CD4-positive, alpha-beta memory T cell (primary cell): ENCODE data around the gene LZTS3. TPM values are rescaled to one million over a fixed set of nuclear protein-coding genes. Genes with fewer than 3 reads are reported as not detected.
"Not testable (repeated sequence)": the region's sequence is repeated elsewhere in the genome, so short reads cannot be mapped to it uniquely, and the experiment has no call there.

ENCODE experiments used
- CTCF ChIA-PET: fragments of 350-600 bp; sonication (Branson Sonifier 250); formaldehyde crosslinking; loops from one replicate; lab custom pipeline; 2021; ENCODE audit warnings: inconsistent platforms; ENCODE audit not compliant: partially characterized antibody; lab: Charles Lee
- POLR2A ChIA-PET: fragments of 350-600 bp; sonication (Branson Sonifier 250); formaldehyde crosslinking; loops from one replicate; lab custom pipeline; 2021; ENCODE audit not compliant: partially characterized antibody; lab: Charles Lee
- DNase-seq, 5 donors: peaks; one replicate each; pipeline versions ENCODE4 v3.0.0 to v3.0.0-alpha.2; 2020 to 2022; ENCODE audit warnings: mixed read lengths in 1 of 5
- H3K27ac ChIP-seq: one replicate; pipeline ENCODE4 v1.7.0; 2013; ENCODE audit warnings: low read depth, low read length
- H3K27me3 ChIP-seq: 2 replicates; pipeline ENCODE4 v1.7.0; 2013; ENCODE audit warnings: mild to moderate bottlenecking, low read length, moderate library complexity; ENCODE audit not compliant: insufficient read depth
- H3K36me3 ChIP-seq: 2 replicates; pipeline ENCODE4 v1.7.0; 2013; ENCODE audit warnings: mild to moderate bottlenecking, low read length, moderate library complexity; ENCODE audit not compliant: insufficient read depth
- H3K4me1 ChIP-seq: 2 replicates; pipeline ENCODE4 v1.7.0; 2013; ENCODE audit warnings: mild to moderate bottlenecking, low read length, moderate library complexity; ENCODE audit not compliant: insufficient read depth
- H3K4me3 ChIP-seq, 2 donors: one replicate each; pipeline ENCODE4 v1.7.0; 2013; ENCODE audit warnings: low read length in 2 of 2, mild to moderate bottlenecking in 1 of 2
- H3K9me3 ChIP-seq, 2 donors: one replicate each; pipeline ENCODE4 v1.7.0; 2013; ENCODE audit warnings: low read length in 2 of 2, control low read depth in 1 of 2; ENCODE audit not compliant: control insufficient read depth in 1 of 2
- H3K27ac Mint-ChIP-seq, 7 donors: one replicate each; pipeline ENCODE4 v1.8.0; 2020 to 2021; ENCODE audit warnings: mixed read lengths in 7 of 7, mild to moderate bottlenecking in 6 of 7, inconsistent platforms in 3 of 7, moderate library complexity in 3 of 7
- H3K27me3 Mint-ChIP-seq, 2 donors: one replicate each; pipeline ENCODE4 v1.8.0; 2020 to 2021; ENCODE audit warnings: mixed read lengths in 2 of 2
- H3K36me3 Mint-ChIP-seq, 2 donors: one replicate each; pipeline ENCODE4 v1.8.0; 2020 to 2021; ENCODE audit warnings: mixed read lengths in 2 of 2, inconsistent platforms in 1 of 2, mild to moderate bottlenecking in 1 of 2
- H3K4me1 Mint-ChIP-seq, 4 donors: one replicate each; pipeline ENCODE4 v1.8.0; 2020 to 2021; ENCODE audit warnings: mixed read lengths in 4 of 4, mild to moderate bottlenecking in 1 of 4
- H3K4me3 Mint-ChIP-seq, 8 donors: one replicate each; pipeline ENCODE4 v1.8.0; 2020 to 2021; ENCODE audit warnings: mixed read lengths in 8 of 8, mild to moderate bottlenecking in 7 of 8, moderate library complexity in 6 of 8, inconsistent platforms in 3 of 8
- H3K9me3 Mint-ChIP-seq, 8 donors: one replicate each; pipeline ENCODE4 v1.8.0; 2020 to 2021; ENCODE audit warnings: mixed read lengths in 8 of 8, mild to moderate bottlenecking in 5 of 8, inconsistent platforms in 3 of 8, moderate library complexity in 1 of 8
- intact Hi-C: fragments of 100-400 bp; cut with micrococcal nuclease; formaldehyde crosslinking; loops from one replicate; pipeline ENCODE4 v1.15.1; 2023
- polyA plus RNA-seq, 2 donors: library from polyadenylated mRNA; unstranded; fragments of 300-500 nt; fragmentation: Illumina TruSeq; gene quantifications; one replicate each; pipeline ENCODE4 v1.2.3, GENCODE V29; 2021
- total RNA-seq, 2 experiments: library from RNA; stranded (reverse); gene quantifications; one replicate each; pipeline ENCODE4 v1.2.3, GENCODE V29; 2021

Gene LZTS3
- total RNA-seq (1 to 10 TPM; 7.0 to 7.9 TPM), polyA plus RNA-seq (under 1 TPM; 0.78 to 0.86 TPM)

- intact Hi-C loops, result loop anchor here (1.0 to 5.0 kb wide), 4 partner anchors 14 to 66 kb away; partner anchors contain the start of genes DDRGK1, FASTKD5, SLC4A11 and UBOX5
Observed at GRCh38 chr20:3172933-3173609, at the start of gene LZTS3. Gene LZTS3 (minus strand): TSS chr20:3173549. CDS start chr20:3167163, 6,386 bp downstream.

GRCh38 chr20:3221398-3222226, 48.3 kb upstream of the LZTS3 start:
- Histone ChIP-seq H3K27ac (no peak overlapping the region), H3K4me1 (peaks cover 13% of the 10 kb centered on the region), H3K27me3 (no peaks in the 10 kb centered on the region), H3K4me3 (no peak overlapping the region), H3K36me3 (peaks cover 17% of the 10 kb centered on the region), H3K9me3 (no peaks in the 10 kb centered on the region)
- Mint-ChIP-seq H3K27ac (peak overlapping the region in 1 of 7 donors; percentile 16), H3K36me3 (peaks cover 8 to 11% of the 10 kb centered on the region in 2 donors), H3K27me3 (no peaks in the 10 kb centered on the region), H3K4me3 (no peak overlapping the region), H3K9me3 (no peaks in the 10 kb centered on the region), H3K4me1 (peaks cover 0 to 18% (median 5%) of the 10 kb centered on the region in 4 donors)
- ChIA-PET CTCF (interaction anchor here (0.7 kb wide), 1 partner anchor 55 kb away, joined by 3 read pairs; no protein-coding TSS in a partner anchor), POLR2A (no interaction called here)
- intact Hi-C loops, result no loop called here
- no peak for DNase-seq

More at GRCh38 chr20:3172933-3173609, at the start of gene LZTS3:
- ChIA-PET POLR2A (interaction anchor here (0.9 to 1.7 kb wide), 4 partner anchors 10 to 16 kb away, joined by 3 to 8 read pairs (median 4); no protein-coding TSS in a partner anchor), CTCF (no interaction called here)
- Mint-ChIP-seq H3K36me3 (peaks cover 0 to 1% of the 10 kb centered on the region in 2 donors), H3K4me3 (peak within 1 kb of the TSS; percentile 82 to 88 (median 85)), H3K4me1 (peaks cover 4 to 30% (median 11%) of the 10 kb centered on the region in 4 donors), H3K27me3 (peaks cover 10 to 18% of the 10 kb centered on the region in 2 donors), H3K27ac (peak within 1 kb of the TSS; percentile 80 to 92 (median 88)), H3K9me3 (no peaks in the 10 kb centered on the region)
- Histone ChIP-seq H3K9me3 (no peaks in the 10 kb centered on the region), H3K36me3 (no peaks in the 10 kb centered on the region), H3K4me3 (peak within 1 kb of the TSS; percentile 76 to 89), H3K27ac (peak within 1 kb of the TSS; percentile 89), H3K4me1 (peaks cover 15% of the 10 kb centered on the region), H3K27me3 (no peaks in the 10 kb centered on the region)
- peak; percentile 86 to 96 (median 89) for DNase-seq

- peaks cover 12 to 22% of the 10 kb centered on the region in 2 donors for H3K36me3 Mint-ChIP-seq
- no peak overlapping the region for H3K27ac Mint-ChIP-seq
- peaks cover 0 to 18% (median 6%) of the 10 kb centered on the region in 4 donors for H3K4me1 Mint-ChIP-seq
- no peaks in the 10 kb centered on the region for H3K9me3 Mint-ChIP-seq
- Histone ChIP-seq H3K4me1 (peaks cover 13% of the 10 kb centered on the region), H3K27me3 (no peaks in the 10 kb centered on the region), H3K9me3 (no peaks in the 10 kb centered on the region), H3K36me3 (peaks cover 33% of the 10 kb centered on the region), H3K27ac (no peak overlapping the region), H3K4me3 (no peak overlapping the region)
- ChIA-PET POLR2A (interaction anchor here (0.6 kb wide), 1 partner anchor 23 kb away, joined by 3 read pairs; no protein-coding TSS in a partner anchor), CTCF (interaction anchor here (0.6 to 3.8 kb wide), 35 partner anchors 9 to 492 kb away, joined by 3 to 20 read pairs (median 4); partner anchors contain the start of genes ITPA, MRPS26 and SLC4A11)
- intact Hi-C loops, result loop anchor here (1.0 to 5.0 kb wide), 3 partner anchors 21 to 494 kb away; partner anchors contain the start of genes SIGLEC1 and SLC4A11
- peak; percentile 62 to 72 (median 70) for DNase-seq
- H3K27me3 Mint-ChIP-seq, result no peaks in the 10 kb centered on the region
- no peak overlapping the region for H3K4me3 Mint-ChIP-seq
Observed at GRCh38 chr20:3218307-3218988, 45.1 kb upstream of the LZTS3 start.

GRCh38 chr20:3215359-3215917, 42.1 kb upstream of the LZTS3 start:
- Mint-ChIP-seq H3K36me3 (peaks cover 11 to 19% of the 10 kb centered on the region in 2 donors), H3K27ac (peak overlapping the region in 1 of 7 donors; percentile 31), H3K4me1 (peaks cover 5 to 21% (median 8%) of the 10 kb centered on the region in 4 donors)
- H3K9me3 Mint-ChIP-seq, H3K4me3 Mint-ChIP-seq, H3K9me3 ChIP-seq, H3K27me3 ChIP-seq, H3K27ac ChIP-seq, H3K4me3 ChIP-seq, H3K27me3 Mint-ChIP-seq, CTCF ChIA-PET, DNase-seq: not testable (repeated sequence)
- H3K36me3 ChIP-seq, result peaks cover 25% of the 10 kb centered on the region
- POLR2A ChIA-PET, result interaction anchor here (1.1 kb wide), 1 partner anchor 13 kb away, joined by 3 read pairs; no protein-coding TSS in a partner anchor
- peaks cover 12% of the 10 kb centered on the region for H3K4me1 ChIP-seq
- intact Hi-C loops, result loop anchor here (5.0 kb wide), 1 partner anchor 497 kb away; the partner anchor contains the start of gene SIGLEC1

GRCh38 chr20:3213226-3213625, 39.9 kb upstream of the LZTS3 start:
- ChIA-PET POLR2A (no interaction called here), CTCF (no interaction called here)
- Mint-ChIP-seq H3K36me3 (peaks cover 11 to 30% of the 10 kb centered on the region in 2 donors), H3K27me3 (no peaks in the 10 kb centered on the region), H3K4me3 (peak overlapping the region in 1 of 8 donors; percentile 15), H3K4me1 (peaks cover 17 to 37% (median 22%) of the 10 kb centered on the region in 4 donors), H3K27ac (peak overlapping the region in 1 of 7 donors; percentile 74), H3K9me3 (no peaks in the 10 kb centered on the region)
- Histone ChIP-seq H3K36me3 (peaks cover 22% of the 10 kb centered on the region), H3K27me3 (no peaks in the 10 kb centered on the region), H3K27ac (no peak overlapping the region), H3K4me1 (peaks cover 21% of the 10 kb centered on the region), H3K4me3 (no peak overlapping the region), H3K9me3 (no peaks in the 10 kb centered on the region)
- intact Hi-C loops, result no loop called here
- DNase-seq, result no peak

- Mint-ChIP-seq H3K36me3 (peaks cover 11 to 29% of the 10 kb centered on the region in 2 donors), H3K27ac (peak overlapping the region in 6 of 7 donors; percentile 33 to 92 (median 70)), H3K4me3 (peak overlapping the region; percentile 84 to 97 (median 94)), H3K4me1 (peaks cover 17 to 39% (median 22%) of the 10 kb centered on the region in 4 donors), H3K27me3 (no peaks in the 10 kb centered on the region), H3K9me3 (no peaks in the 10 kb centered on the region)
- H3K4me1 ChIP-seq, result peaks cover 21% of the 10 kb centered on the region
- CTCF ChIA-PET, result interaction anchor here (2.7 kb wide), 1 partner anchor 8 kb away, joined by 19 read pairs; no protein-coding TSS in a partner anchor
- no peaks in the 10 kb centered on the region for H3K27me3 ChIP-seq
- no peaks in the 10 kb centered on the region for H3K9me3 ChIP-seq
- H3K36me3 ChIP-seq, result peaks cover 18% of the 10 kb centered on the region
- peak overlapping the region; percentile 72 for H3K27ac ChIP-seq
- intact Hi-C loops, result no loop called here
- peak overlapping the region; percentile 70 to 89 for H3K4me3 ChIP-seq
- no peak for DNase-seq
- POLR2A ChIA-PET, result interaction anchor here (1.2 to 3.7 kb wide), 3 partner anchors 13 to 164 kb away, joined by 4 to 15 read pairs (median 13); partner anchors contain the start of genes MRPS26 and SLC4A11
Observed at GRCh38 chr20:3210346-3210745, 37.0 kb upstream of the LZTS3 start.
